Measurements from ENCODE around the gene ASCL4. TPM values are rescaled to one million over a fixed set of nuclear protein-coding genes. Genes with fewer than 3 reads are reported as not detected.
A peak's percentile ranks its signal among the peaks of the same experiment; 100 is the strongest.

The ASCL4 gene
- total and polyA plus RNA-seq, 9 of the 15 experiments (the other 6 are each of a cell fraction or from before 2014, with no cell fraction given): not detected

DNA sequence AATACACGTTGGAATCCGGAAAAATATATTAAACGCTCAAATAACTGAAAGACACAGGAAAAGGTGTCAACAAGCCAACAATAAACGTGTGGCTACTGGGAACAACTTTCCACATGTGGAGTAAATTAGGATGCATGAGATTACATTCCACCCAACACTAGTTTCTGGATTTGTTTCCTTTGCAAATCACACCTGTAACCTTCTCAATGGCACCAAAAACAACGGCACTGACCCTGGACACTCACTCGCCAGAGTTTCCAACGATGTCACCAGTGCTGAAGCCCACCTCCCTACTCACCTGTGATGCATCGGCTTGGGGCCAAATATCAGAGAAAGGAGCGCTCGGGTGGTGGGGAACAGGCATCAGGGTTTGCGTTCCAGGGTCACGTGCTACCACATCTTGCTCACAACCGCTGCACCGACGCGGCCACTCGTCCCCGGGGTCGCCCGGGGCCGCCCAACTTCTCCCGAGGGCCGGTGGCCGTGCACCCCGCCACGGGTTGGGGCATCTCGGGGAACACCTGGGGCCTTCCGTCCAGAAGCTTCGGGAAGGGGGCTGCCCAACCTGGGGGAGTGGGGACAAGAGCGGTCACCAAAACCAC, 14.2 kb upstream of the ASCL4 start (continued):
- TF ChIP-seq HDAC1 (IDR thresholded peaks at IDR 0.05) (0 out of 4 replicates have a peak, but pooled peaks of 1 of the 2 experiments have one; percentile 15), ZBTB7A (IDR thresholded peaks at IDR 0.05; ENCODE audit: borderline replicate concordance, control insufficient read depth, low read depth, low read length) (peak; percentile 7; the same call in 1 of the 2 replicates), TOE1 (IDR thresholded peaks at IDR 0.05; ENCODE audit: borderline replicate concordance) (peak; percentile 70; the same call in 1 of the 2 replicates), TOE1 (CRISPR knock-in tag; IDR thresholded peaks at IDR 0.05; ENCODE audit: borderline replicate concordance, low read depth) (no peak), TEAD4 (IDR thresholded peaks at IDR 0.05; ENCODE audit: low read length) (0 out of 2 replicates have a peak, but pooled peaks have one; percentile 8), TEAD4 (CRISPR knock-in tag; IDR thresholded peaks at IDR 0.05; ENCODE audit: borderline replicate concordance) (no peak), SP1 (CRISPR knock-in tag; IDR thresholded peaks at IDR 0.05) (peak; percentile 63), SAFB2 (IDR thresholded peaks at IDR 0.05; ENCODE audit: borderline replicate concordance, low read depth, low read length, severe bottlenecking) (no peak), RAD51 (IDR thresholded peaks at IDR 0.05; ENCODE audit: borderline replicate concordance, low read depth) (peak; percentile 72)
- TF ChIP-seq, protein P1, sequence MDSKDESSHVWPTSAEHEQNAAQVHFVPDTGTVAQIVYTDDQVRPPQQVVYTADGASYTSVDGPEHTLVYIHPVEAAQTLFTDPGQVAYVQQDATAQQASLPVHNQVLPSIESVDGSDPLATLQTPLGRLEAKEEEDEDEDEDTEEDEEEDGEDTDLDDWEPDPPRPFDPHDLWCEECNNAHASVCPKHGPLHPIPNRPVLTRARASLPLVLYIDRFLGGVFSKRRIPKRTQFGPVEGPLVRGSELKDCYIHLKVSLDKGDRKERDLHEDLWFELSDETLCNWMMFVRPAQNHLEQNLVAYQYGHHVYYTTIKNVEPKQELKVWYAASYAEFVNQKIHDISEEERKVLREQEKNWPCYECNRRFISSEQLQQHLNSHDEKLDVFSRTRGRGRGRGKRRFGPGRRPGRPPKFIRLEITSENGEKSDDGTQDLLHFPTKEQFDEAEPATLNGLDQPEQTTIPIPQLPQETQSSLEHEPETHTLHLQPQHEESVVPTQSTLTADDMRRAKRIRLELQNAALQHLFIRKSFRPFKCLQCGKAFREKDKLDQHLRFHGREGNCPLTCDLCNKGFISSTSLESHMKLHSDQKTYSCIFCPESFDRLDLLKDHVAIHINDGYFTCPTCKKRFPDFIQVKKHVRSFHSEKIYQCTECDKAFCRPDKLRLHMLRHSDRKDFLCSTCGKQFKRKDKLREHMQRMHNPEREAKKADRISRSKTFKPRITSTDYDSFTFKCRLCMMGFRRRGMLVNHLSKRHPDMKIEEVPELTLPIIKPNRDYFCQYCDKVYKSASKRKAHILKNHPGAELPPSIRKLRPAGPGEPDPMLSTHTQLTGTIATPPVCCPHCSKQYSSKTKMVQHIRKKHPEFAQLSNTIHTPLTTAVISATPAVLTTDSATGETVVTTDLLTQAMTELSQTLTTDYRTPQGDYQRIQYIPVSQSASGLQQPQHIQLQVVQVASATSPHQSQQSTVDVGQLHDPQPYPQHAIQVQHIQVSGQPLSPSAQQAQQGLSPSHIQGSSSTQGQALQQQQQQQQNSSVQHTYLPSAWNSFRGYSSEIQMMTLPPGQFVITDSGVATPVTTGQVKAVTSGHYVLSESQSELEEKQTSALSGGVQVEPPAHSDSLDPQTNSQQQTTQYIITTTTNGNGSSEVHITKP (IDR thresholded peaks at IDR 0.05; ENCODE audit: partially characterized antibody): peak; percentile 76
- TF ChIP-seq, protein P2, sequence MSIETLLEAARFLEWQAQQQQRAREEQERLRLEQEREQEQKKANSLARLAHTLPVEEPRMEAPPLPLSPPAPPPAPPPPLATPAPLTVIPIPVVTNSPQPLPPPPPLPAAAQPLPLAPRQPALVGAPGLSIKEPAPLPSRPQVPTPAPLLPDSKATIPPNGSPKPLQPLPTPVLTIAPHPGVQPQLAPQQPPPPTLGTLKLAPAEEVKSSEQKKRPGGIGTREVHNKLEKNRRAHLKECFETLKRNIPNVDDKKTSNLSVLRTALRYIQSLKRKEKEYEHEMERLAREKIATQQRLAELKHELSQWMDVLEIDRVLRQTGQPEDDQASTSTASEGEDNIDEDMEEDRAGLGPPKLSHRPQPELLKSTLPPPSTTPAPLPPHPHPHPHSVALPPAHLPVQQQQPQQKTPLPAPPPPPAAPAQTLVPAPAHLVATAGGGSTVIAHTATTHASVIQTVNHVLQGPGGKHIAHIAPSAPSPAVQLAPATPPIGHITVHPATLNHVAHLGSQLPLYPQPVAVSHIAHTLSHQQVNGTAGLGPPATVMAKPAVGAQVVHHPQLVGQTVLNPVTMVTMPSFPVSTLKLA (conservative IDR thresholded peaks at IDR 0.05): peak in 1 of 2 experiments; percentile 9; a peak in 1 of 4 replicates
- TF ChIP-seq, protein P3, sequence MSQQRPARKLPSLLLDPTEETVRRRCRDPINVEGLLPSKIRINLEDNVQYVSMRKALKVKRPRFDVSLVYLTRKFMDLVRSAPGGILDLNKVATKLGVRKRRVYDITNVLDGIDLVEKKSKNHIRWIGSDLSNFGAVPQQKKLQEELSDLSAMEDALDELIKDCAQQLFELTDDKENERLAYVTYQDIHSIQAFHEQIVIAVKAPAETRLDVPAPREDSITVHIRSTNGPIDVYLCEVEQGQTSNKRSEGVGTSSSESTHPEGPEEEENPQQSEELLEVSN (IDR thresholded peaks at IDR 0.05; ENCODE audit: borderline replicate concordance in 1 of 2, extremely low read depth in 1 of 2, insufficient read depth in 1 of 2, insufficient read length in 1 of 2, low read depth in 1 of 2, low read length in 1 of 2, poor library complexity in 1 of 2, severe bottlenecking in 1 of 2): peak in 1 of 2 experiments; percentile 39
- TF ChIP-seq, protein P4, sequence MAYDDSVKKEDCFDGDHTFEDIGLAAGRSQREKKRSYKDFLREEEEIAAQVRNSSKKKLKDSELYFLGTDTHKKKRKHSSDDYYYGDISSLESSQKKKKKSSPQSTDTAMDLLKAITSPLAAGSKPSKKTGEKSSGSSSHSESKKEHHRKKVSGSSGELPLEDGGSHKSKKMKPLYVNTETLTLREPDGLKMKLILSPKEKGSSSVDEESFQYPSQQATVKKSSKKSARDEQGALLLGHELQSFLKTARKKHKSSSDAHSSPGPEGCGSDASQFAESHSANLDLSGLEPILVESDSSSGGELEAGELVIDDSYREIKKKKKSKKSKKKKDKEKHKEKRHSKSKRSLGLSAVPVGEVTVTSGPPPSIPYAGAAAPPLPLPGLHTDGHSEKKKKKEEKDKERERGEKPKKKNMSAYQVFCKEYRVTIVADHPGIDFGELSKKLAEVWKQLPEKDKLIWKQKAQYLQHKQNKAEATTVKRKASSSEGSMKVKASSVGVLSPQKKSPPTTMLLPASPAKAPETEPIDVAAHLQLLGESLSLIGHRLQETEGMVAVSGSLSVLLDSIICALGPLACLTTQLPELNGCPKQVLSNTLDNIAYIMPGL (CRISPR knock-in tag; IDR thresholded peaks at IDR 0.05): no peak
- TF ChIP-seq, protein P5, sequence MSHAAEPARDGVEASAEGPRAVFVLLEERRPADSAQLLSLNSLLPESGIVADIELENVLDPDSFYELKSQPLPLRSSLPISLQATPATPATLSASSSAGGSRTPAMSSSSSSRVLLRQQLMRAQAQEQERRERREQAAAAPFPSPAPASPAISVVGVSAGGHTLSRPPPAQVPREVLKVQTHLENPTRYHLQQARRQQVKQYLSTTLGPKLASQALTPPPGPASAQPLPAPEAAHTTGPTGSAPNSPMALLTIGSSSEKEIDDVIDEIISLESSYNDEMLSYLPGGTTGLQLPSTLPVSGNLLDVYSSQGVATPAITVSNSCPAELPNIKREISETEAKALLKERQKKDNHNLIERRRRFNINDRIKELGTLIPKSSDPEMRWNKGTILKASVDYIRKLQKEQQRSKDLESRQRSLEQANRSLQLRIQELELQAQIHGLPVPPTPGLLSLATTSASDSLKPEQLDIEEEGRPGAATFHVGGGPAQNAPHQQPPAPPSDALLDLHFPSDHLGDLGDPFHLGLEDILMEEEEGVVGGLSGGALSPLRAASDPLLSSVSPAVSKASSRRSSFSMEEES (CRISPR knock-in tag; IDR thresholded peaks at IDR 0.05): peak; percentile 82

Data from K562 (cell line).